Body of pancreas (tissue), 4 donors: ENCODE results near the gene R3HDM2. TPM values are rescaled to one million over a fixed set of nuclear protein-coding genes. Genes with fewer than 3 reads are reported as not detected.

Experiments used
- ATAC-seq: fragments of 150-250 bp; one replicate; pipeline ENCODE4 v1.9.1; 2016
- DNase-seq, 4 donors: peaks; one replicate each; pipeline ENCODE4 v3.0.0-alpha.2; 2019
- H3K27ac ChIP-seq, 4 donors: fragments of 200-600 bp; sonication (generic); 1 replicate in 3 of 4; 2 replicates in 1 of 4; pipeline versions ENCODE4 v1.5.1 to v1.6.1; 2016 to 2019; ENCODE audit warnings: mild to moderate bottlenecking in 1 of 4, mixed read lengths in 1 of 4, moderate library complexity in 1 of 4
- H3K27me3 ChIP-seq, 2 donors: fragments of 200-600 bp; sonication (generic); one replicate each; pipeline ENCODE4 v1.6.0; 2016; ENCODE audit warnings: mild to moderate bottlenecking in 1 of 2
- H3K36me3 ChIP-seq, 2 donors: fragments of 200-600 bp; sonication (generic); replicated peaks in 1 of 2; 2 replicates each; pipeline ENCODE4 v1.5.1; 2016; ENCODE audit warnings: low read depth in 2 of 2; ENCODE audit not compliant: insufficient read depth in 1 of 2
- H3K4me1 ChIP-seq: fragments of 200-600 bp; sonication (generic); one replicate; pipeline ENCODE4 v1.6.0; 2016
- H3K4me3 ChIP-seq, 2 donors: fragments of 200-600 bp; sonication (generic); 1 replicate in 1 of 2; 2 replicates in 1 of 2; pipeline ENCODE4 v1.5.1; 2016 to 2019
- H3K9me3 ChIP-seq, 3 donors: fragments of 200-600 bp; sonication (generic); 1 replicate in 2 of 3; 2 replicates in 1 of 3; pipeline ENCODE4 v1.5.1; 2016
- POLR2A ChIP-seq, 3 donors: fragments of 450-650 bp; IDR thresholded peaks; one replicate each; pipeline ENCODE4 v1.6.1; 2016; ENCODE audit warnings: antibody characterized with exemption in 3 of 3, mild to moderate bottlenecking in 2 of 3
- WGBS, 2 donors: methylation state at CpG; one replicate each; pipeline ENCODE4 v1.1.5; 2017; 5-methylcytosine and 5-hydroxymethylcytosine counted together
- intact Hi-C: fragments of 100-400 bp; cut with DNase I; formaldehyde crosslinking; loops from one replicate; pipeline ENCODE4 v1.15.1; 2023
- small RNA-seq: library from RNA; depleted of rRNA; stranded (forward); fragments of <200 nt; gene quantifications from one replicate; pipeline ENCODE3, GENCODE V24; 2016
- total RNA-seq, 2 donors: library from RNA; depleted of rRNA; stranded (reverse); fragments of >200 nt; gene quantifications; one replicate each; pipeline ENCODE4 v1.1.0, GENCODE V29; 2016
- TF ChIP-seq, protein P1 (sequence below), 7 experiments: fragments of 450-650 bp in 4 of 7; fragments of 200-600 bp in 3 of 7; sonication (generic) in 3 of 7; IDR thresholded peaks; one replicate each; pipeline ENCODE4 v1.5.1; 2016 to 2019; ENCODE audit warnings: antibody characterized with exemption in 7 of 7

The R3HDM2 gene
- total RNA-seq, 2 donors from 2014 or later = 16.1 to 41.9 TPM

DNA sequence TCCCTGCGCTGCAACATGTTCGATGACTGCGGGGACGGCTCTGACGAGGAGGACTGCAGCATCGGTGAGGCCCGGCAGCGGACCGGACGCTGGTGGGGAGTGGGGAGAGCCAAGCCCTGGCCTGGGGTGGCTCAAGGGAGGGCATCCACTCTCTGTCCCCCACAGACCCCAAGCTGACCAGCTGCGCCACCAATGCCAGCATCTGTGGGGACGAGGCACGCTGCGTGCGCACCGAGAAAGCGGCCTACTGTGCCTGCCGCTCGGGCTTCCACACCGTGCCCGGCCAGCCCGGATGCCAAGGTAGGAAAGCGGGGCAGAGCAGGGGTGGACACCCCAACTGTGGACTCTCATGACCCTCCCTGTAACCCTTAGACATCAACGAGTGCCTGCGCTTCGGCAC is 225.7 kb downstream of the R3HDM2 start:
- Histone ChIP-seq H3K27me3 (no peaks in the 10 kb centered on the region), H3K4me3 (no peak overlapping the region), H3K36me3 (peaks cover 0 to 2% of the 10 kb centered on the region in 2 donors), H3K27ac (no peak overlapping the region), H3K4me1 (no peaks in the 10 kb centered on the region), H3K9me3 (no peaks in the 10 kb centered on the region)
- WGBS, 2 donors = 94 to 95% methylated on average over 16 to 26 of the region's 26 CpGs
- no peak for DNase-seq
- TF ChIP-seq, protein P1, sequence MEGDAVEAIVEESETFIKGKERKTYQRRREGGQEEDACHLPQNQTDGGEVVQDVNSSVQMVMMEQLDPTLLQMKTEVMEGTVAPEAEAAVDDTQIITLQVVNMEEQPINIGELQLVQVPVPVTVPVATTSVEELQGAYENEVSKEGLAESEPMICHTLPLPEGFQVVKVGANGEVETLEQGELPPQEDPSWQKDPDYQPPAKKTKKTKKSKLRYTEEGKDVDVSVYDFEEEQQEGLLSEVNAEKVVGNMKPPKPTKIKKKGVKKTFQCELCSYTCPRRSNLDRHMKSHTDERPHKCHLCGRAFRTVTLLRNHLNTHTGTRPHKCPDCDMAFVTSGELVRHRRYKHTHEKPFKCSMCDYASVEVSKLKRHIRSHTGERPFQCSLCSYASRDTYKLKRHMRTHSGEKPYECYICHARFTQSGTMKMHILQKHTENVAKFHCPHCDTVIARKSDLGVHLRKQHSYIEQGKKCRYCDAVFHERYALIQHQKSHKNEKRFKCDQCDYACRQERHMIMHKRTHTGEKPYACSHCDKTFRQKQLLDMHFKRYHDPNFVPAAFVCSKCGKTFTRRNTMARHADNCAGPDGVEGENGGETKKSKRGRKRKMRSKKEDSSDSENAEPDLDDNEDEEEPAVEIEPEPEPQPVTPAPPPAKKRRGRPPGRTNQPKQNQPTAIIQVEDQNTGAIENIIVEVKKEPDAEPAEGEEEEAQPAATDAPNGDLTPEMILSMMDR (IDR thresholded peaks at IDR 0.05) = no peak
- TF ChIP-seq POLR2A (IDR thresholded peaks at IDR 0.05) = no peak
- ATAC-seq = no peak
- intact Hi-C loops = no loop called here

DNA sequence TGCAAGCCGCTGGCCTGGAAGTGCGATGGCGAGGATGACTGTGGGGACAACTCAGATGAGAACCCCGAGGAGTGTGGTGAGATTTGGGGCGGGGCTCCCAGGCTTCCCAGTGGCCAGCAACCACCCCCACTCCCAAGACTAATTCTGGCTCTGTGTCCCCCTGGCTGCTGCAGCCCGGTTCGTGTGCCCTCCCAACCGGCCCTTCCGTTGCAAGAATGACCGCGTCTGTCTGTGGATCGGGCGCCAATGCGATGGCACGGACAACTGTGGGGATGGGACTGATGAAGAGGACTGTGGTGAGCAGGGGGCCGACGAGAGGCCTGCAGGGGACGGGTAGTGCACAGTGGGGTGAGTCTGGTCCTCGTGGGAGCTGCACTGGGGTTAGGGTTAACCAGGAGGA is 226.4 kb downstream of the R3HDM2 start:
- no peak for ATAC-seq
- Histone ChIP-seq H3K4me3 (no peak overlapping the region), H3K27ac (no peak overlapping the region), H3K27me3 (no peaks in the 10 kb centered on the region), H3K9me3 (no peaks in the 10 kb centered on the region), H3K36me3 (peaks cover 0 to 2% of the 10 kb centered on the region in 2 donors), H3K4me1 (no peaks in the 10 kb centered on the region)
- DNase-seq = no peak
- WGBS, 2 donors = 88 to 91% methylated on average over 19 of the region's 19 CpGs
- no peak for TF ChIP-seq POLR2A (IDR thresholded peaks at IDR 0.05)
- TF ChIP-seq, protein P1 (IDR thresholded peaks at IDR 0.05) = no peak
- intact Hi-C loops = no loop called here

DNA sequence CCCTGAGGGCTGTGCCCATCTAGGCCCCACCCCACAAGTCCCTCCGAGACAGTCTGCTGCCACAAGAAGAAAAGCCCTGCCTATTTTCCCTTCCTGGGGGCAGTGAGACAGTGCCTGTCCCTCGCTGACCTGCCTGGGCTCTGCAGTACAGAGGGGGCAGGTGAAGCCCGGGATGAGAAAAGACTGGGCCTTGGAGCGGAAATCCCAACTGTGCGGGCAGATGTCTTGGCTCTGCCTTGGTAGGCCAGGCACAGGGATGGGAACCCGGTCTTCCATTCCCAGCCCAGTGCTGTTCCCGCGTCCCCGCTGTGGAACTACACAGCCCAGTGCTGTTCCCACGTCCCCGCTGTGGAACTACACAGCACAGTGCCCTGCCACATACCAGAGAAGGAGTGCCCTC is 227.1 kb downstream of the R3HDM2 start:
- intact Hi-C loops = no loop called here
- no peak overlapping the region for H3K4me3 ChIP-seq
- H3K4me1 ChIP-seq = no peaks in the 10 kb centered on the region
- H3K27me3 ChIP-seq = no peaks in the 10 kb centered on the region
- 88% methylated on average over 11 of the region's 11 CpGs for WGBS, 2 donors
- H3K9me3 ChIP-seq = no peaks in the 10 kb centered on the region
- TF ChIP-seq, protein P1 (IDR thresholded peaks at IDR 0.05) = no peak
- no peak for TF ChIP-seq POLR2A (IDR thresholded peaks at IDR 0.05)
- H3K27ac ChIP-seq = no peak overlapping the region
- ATAC-seq (no peak), DNase-seq (no peak)
- peaks cover 0 to 2% of the 10 kb centered on the region in 2 donors for H3K36me3 ChIP-seq

Small RNA genes lying within 50 kb of the gene (small RNA-seq; reads per million reads assigned to genes)
- gene RNU6-879P = not detected

Other genes starting within 250 kb of the R3HDM2 start
- gene NXPH4, start 214.2 kb downstream of the R3HDM2 start, total RNA-seq = 1 to 10 TPM; 2.9 to 4.6 TPM
- gene SHMT2, start 201.3 kb downstream of the R3HDM2 start, total RNA-seq = 10 to 100 TPM; 47.7 to 77.5 TPM
- gene STAC3, start 179.9 kb downstream of the R3HDM2 start, total RNA-seq = 1 to 10 TPM in 1 of 2 donors, under 1 TPM in 1; 0.78 to 2.0 TPM
- gene INHBC, start 3.7 kb upstream of the R3HDM2 start, total RNA-seq = not detected
- gene INHBE, start 24.3 kb upstream of the R3HDM2 start, total RNA-seq = not detected
- 1 to 10 TPM in 1 of 2 donors, not detected in 1; 1.0 TPM for gene GLI1, start 28.7 kb upstream of the R3HDM2 start, total RNA-seq
- gene ARHGAP9, start 48.8 kb upstream of the R3HDM2 start, total RNA-seq = 10 to 100 TPM in 1 of 2 donors, not detected in 1; 18.9 TPM
- 100 to 1,000 TPM in 1 of 2 donors, 10 to 100 TPM in 1; 61.7 to 103 TPM for gene MARS1, start 57.0 kb upstream of the R3HDM2 start, total RNA-seq
- 10 to 100 TPM in 1 of 2 donors, 1 to 10 TPM in 1; 7.3 to 12.7 TPM for gene DDIT3, start 89.5 kb upstream of the R3HDM2 start, total RNA-seq
- gene MBD6, start 91.8 kb upstream of the R3HDM2 start, total RNA-seq = 10 to 100 TPM; 22.7 to 30.6 TPM
- 10 to 100 TPM; 80.1 to 89.2 TPM for gene DCTN2, start 116.1 kb upstream of the R3HDM2 start, total RNA-seq
- 1 to 10 TPM in 1 of 2 donors, under 1 TPM in 1; 0.33 to 1.3 TPM for gene KIF5A, start 119.0 kb upstream of the R3HDM2 start, total RNA-seq
- gene PIP4K2C, start 160.1 kb upstream of the R3HDM2 start, total RNA-seq = 10 to 100 TPM; 12.2 to 48.0 TPM
- 10 to 100 TPM in 1 of 2 donors, 1 to 10 TPM in 1; 4.6 to 12.2 TPM for gene DTX3, start 173.8 kb upstream of the R3HDM2 start, total RNA-seq
- gene ARHGEF25, start 180.4 kb upstream of the R3HDM2 start, total RNA-seq = 10 to 100 TPM; 10.1 to 10.9 TPM
- gene B4GALNT1, start 202.2 kb upstream of the R3HDM2 start, total RNA-seq = under 1 TPM in 1 of 2 donors, not detected in 1; 0.78 TPM